HuH-7 (cell line): ENCODE results near the gene DHCR24.

Source experiments
- DNase-seq: peaks from one replicate; pipeline ENCODE4 v3.0.0; 2011; ENCODE audit warnings: low spot score

Gene DHCR24

GRCh38 chr1:54865238-54866073 is 21.5 kb downstream of the DHCR24 start:
- no peak for DNase-seq

DNA sequence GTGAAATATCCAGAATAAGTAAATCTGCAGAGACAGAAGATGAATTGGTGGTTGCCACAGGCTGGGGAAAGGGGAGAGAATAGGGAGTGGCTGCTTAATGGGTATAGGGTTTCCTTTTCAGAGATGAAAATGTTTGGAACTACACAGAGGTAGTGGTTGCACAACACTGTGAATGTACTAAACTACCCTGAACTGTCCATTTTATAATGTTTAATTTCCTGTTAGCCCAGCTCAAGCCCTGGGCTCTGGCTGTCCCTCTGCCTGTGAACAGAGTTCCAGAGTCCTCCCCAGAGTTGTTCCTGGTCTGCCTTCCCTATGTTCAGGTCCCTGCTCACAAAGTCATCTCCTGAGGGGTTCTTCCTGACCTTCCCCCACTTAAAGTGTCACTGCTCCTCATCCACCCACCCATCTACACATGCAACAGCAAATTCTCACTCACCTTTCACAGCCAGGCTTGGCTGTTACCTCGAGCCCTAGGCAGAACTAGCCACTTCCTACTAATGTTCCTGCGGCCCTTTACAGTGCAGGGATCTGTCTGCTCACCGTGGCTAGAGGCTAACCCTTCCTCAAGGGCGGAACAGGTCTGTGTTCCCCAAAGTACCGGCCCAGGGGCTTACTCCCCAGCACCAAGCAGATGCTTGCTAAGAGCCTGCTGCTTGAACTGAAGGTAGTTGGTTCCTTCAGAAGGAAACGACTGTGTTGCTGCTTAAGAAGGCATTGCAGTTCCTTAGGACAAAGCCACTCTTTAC is 22.4 kb downstream of the DHCR24 start:
- no peak for DNase-seq

GRCh38 chr1:54863267-54863665 is 23.7 kb downstream of the DHCR24 start:
- DNase-seq = no peak

- peak; percentile 35 for DNase-seq
These were observed 25.8 kb downstream of the DHCR24 start for GRCh38 chr1:54861070-54861761.

DNA sequence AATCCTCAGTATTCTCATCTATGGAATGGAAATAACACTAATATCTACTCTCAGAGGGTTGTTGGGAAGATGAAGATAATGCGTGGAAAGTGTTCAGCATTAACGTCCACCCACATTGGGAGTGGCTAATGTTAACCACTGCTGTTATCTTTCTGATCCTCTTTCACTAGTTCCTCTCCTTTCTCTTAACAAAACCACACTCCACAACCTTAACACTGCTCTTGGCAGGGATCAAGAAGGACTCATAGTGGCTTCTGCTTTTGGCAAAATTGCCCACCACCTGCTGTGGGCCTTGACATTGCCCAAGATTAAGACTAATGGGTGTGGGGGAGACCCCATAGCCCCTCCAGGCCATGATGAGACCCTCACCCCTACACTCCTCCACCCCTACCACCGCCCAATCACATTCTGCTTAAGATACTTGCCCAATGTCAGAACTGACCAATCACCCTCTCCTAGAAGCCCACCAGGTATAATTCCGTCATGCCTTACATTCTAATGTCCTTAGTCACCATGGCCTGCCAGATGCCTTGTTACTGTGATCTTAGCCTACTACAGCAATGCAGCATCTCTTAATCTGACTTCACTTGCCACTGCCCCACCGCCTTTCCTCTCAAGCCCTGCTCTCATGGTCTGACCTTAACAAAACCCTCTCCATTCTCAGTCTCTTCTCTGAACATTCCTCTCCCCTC is 27.1 kb downstream of the DHCR24 start:
- no peak for DNase-seq

DNA sequence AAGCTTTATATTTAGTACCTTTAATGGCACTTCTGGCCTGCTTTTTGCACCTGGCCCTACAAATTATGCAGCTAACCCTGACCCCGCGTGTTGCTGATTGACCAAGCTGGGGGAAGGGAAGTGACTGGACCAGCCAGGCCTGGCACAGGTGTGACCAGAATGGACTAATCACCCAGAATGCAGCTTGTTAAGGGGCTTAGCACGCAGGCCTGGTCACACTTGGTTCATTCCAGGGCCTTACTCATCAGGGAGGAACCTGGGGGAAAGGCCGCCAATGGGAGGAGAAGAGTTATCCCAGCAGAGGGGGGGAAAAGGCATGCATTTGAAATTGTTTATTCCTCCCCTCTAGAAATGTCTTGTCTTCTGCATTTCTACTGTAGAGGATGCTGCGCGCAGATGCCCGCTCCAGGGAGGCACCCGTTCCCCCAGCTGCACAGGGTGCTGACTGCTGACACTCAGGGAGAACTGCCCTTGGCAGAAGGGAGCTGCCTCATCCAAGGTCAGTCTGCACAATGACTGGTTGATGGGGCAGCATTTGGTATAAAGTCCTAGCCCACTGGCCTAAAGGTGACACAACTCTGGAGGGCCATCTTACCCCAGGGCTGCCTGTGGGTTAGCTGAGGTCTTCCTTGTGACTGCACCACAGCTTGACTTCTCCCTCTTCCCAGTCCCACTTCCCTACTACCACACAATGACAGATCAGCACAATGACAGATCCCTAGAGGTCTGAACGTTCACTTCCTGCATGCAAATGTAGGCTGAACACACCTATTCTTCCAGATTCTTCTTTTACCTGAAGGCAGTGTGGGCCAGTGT is 29.0 kb downstream of the DHCR24 start:
- DNase-seq = no peak

DNA sequence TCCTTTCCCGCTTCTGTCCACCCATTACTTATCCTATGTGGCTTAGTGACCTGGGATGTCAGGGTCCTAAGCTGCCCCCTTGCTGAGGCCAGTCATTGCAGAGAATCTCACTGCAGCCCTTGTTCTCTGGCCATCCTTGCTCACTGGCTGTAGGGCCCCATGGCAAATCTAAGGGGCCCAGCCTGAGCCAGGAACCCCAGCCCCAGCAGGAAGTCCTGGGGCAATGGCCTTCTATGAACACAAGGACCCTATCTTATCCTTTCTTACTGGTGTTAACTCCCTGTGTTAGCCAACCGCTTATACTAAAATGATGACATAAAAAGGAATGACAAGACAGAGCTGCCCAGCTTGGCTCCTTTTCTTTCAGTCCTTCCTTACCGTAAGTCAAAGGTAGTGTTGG is 29.9 kb downstream of the DHCR24 start:
- DNase-seq = no peak

DNA sequence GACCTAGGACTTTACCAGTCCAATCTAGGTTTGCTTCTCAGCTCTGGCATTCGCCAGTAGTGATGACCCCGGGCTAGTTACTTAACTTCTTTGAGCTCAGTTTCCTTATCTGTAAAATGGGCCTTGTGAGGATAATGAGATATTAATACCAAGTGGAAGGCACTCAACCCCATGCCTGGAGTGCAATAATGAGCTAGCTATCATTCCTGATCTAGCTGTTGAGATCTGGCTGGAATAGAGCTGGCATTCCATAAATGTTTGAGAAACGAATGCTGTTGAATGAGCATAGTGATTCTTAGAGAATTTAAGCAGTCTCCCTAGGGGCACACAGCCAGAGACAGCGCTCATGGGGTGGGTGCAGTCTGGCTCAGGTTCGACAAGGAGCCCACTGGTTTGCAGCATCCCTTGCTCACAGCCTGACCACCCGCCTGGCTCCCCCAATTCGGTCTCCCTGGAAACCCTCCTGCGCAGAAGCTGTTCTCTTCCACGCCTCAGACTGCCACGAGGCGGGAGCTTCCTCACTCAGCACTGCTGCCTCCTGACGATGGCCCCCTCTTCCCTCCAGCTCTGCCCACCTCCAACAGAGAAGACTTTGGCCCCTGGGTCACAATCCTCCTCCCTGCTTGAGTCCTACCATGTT is 32.5 kb downstream of the DHCR24 start:
- DNase-seq = no peak

- DNase-seq = no peak
These were observed 33.1 kb downstream of the DHCR24 start for GRCh38 chr1:54853793-54854370.

DNA sequence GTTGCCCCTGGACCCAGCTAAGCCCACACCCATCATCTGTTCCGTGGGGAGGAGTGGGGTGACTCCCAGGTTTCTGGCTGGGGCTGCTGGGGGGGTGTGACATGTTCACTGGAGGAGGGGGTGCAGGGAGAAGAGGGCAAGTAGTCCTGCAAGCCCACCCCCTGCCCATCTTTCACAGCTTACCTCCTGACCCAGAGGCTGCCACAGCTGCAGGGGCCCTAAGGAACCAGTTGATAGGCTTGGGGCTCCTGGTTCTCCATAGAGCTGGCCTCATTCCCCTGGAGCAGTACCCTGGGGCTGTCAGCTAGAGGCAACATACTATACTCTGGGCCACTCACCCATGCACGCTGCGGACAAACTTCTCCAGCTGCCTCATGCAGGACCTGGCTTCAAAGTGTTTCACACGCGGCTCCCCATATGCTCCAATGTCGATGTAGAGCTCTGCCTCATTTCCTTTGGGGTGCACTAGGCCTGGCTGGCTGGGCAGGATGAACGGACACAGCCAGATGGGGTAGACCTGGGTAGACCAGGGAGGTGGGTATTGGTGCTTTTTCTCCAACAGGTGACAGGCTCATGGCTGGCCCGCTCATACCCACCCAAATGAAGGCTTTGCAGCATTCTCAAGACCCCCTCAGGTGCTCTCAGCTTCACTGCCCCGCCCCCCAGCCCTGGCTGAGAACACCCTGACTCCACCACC is 33.8 kb downstream of the DHCR24 start:
- no peak for DNase-seq

DNA sequence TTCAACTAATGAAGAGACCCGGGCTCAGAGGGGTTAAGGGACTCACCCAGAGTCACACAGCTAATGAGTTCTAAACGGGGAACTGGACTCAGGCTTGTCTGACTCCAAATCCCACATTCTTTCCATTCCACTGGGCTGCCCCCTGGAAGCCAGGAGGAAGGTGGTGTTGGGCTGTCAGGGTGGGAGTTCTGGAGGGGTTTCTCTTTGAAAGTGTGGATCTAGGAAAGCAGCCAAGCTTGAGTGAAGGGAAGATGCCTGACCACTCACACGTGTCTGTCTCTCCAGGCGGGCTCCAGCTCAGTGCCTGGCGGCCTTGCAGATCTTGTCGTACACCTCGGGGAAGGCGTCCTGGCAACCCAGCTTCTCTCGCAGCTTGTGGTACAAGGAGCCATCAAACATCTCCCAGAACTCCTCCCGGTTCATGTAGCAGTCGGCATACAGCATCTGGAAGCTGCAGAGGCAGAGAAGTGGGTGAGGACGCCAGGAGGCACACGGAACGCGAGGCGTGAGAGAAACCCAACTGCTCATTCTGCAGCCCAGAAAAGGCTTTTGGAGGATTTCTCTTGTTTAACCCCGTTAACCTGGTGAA is 35.0 kb downstream of the DHCR24 start:
- DNase-seq = no peak

DNA sequence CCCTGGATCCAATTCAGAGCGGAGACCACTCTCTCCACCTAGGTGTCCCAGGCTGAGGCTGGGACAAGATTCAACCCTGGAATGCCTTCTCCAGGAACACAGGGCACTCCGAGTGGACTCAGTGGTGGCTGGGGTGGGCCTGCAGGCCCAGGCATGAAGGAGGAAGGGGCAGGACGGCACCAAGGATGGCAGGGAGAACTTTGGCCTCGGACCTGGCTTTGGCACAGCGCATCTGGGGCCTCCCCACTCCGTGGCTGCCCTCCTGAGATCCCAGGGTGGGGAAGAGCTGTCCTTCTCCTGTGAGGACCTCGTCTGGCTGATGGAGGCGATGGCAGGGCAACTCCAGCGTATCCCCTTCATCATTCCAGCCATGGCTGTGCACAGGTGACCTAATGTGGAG is 35.6 kb downstream of the DHCR24 start:
- DNase-seq = no peak

DNA sequence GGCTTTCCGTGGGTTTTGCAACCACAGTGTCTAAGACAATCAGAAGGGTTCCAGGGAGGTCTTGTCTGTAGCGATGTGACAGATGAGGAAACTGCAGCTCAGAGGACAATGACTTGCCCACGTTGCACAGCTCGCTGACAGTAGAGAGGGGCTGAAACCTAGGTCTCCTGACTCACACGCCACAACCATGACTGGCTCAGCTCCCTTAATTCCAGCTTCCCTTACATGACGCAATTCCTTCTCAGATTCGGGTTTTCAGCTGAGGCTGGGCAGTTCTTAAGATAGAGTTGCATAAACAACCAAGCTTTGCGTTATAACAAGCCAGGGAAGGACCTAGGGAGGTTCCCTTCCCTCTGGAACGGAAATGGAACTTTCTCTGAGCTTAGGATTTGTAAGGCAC is 36.3 kb downstream of the DHCR24 start:
- no peak for DNase-seq

DNA sequence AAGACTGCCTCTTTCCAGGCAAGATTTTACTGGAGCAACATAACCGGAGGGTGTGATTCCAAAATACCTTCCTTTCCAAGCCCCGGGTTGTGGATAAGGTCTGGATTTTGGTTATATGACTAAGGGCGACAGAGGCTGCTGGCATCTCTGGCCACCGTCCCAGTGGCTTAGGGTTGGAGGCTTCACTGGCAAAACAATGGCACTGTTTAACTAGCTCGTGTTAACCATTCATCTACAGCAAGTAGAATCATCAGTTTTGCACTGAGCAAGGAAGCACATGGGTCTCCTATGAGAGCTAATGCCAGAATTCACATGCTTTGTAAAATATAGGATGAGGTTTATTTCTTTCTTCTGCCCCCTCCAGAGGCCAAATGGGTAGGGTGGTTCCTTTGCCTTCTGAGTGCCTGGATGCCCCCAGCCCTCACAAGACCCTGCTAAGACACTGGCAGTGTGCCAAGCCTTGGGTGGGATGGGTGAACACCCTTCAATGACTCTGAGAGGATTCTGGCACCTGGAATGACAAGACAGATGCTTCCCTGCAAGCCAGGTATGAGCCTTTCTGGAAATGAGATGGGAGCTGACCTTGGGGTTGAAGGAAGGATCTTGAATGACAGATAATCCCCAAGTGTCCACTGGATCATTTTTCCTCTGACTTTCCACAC is 36.8 kb downstream of the DHCR24 start:
- no peak for DNase-seq

DNA sequence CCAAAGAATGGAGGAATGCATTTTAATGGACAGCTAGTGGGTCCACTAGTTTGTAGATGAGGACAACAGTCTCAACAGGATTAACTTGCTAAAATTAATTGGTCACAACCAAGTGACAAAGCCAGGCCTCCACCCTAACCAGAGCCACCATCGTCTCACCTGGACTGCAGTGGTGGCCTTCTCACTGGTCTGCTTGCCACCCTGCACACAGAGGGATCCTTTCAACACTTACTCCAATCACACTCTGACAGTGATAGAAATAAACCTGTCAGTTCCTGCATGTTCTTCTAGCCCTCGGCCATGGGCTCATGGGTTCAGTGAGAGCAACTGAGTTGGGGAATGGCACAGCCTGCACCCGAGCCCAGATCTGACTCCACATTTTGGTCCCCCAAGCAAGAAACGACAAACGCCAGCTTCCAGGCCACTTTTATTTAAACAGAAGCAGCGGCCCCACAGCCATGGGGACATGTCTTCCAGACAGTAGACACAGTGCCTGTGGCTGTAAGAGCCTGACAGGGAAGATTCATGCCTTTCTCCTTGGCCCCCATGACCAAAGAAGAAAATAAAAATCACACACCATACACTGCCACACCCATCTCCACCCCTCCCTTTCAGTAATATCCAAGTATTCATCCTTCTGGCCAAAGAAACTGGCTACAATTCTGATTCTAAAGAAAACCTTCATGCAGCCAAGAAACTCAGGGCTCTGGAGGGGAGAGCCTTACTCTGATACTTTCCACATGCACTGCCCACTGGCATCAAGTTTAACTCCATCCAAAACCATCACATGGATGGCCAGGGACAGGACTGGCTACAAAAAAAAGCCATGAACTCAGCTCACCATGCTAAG is 37.6 kb downstream of the DHCR24 start:
- no peak for DNase-seq

DNA sequence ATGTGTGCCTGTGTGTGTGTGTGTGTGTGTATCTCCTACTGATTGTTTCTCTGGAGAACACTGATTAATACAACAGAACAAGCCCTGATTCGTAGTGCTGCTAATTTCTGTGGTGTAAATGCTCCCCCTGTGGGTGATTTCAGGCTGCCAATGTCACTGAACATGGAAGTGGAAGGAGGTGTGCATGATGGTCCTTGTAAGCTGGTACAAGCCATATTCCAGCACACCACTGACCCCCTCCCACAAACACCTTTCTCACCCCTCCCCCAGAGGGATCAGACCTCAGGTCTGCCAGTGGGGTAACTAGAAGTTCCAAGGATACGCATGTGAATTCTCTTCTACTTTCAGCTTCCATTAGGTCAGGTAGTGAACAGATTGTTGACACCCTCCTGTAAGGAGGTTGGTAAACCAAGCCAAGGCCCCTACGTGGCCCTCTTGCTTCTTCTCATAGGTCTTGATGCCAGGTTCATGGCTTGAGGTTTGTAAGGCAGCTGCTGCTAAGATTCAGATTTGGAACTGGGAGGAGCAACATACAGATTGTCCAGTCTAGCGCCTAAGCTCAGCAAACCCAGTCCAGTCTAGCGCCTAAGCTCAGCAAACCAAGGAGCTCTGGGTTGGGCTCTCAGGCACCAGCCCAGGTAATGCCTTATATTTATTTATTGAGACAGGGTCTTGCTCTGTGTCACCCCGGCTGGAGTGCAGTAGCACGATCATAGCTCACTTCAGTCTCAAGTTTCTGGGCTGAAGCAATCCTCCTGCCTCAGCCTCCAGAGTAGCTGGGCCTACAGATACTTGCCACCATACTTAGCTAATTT is 38.7 kb downstream of the DHCR24 start:
- DNase-seq = no peak

DNA sequence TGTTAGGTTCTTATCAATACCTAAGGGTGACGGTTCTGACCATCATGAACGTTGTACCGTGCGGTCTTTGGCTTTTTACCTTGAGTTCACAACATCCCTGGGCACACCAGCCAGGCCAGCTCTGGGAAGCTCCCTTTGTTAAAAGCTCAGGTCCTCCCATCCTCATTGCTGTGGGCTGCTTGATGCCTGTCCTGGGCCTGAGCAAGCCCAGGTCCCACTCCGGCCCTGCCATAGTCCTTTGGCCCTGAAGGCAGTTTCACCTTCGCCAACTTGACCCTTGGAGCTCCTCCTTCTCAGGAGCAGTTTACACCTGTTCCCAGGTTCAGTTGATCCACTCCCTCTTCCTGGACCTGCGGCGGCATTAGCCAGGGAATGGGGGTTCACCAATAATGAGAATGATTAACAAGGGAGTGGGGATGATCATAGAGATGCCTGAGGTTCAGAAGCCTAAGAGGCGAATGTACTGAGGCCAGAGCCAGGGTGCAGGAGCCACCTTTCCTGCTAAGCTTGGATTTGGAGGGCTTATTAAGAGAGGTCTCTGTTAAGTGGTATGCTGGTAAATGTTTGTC is 40.2 kb downstream of the DHCR24 start:
- no peak for DNase-seq
